HCT116 (cell line): Measurements from ENCODE around the gene FAM193B.

Source experiments
- ATF3 ChIP-seq: IDR thresholded peaks from 2 replicates; pipeline ENCODE4 v1.6.1; 2012
- ELF1 ChIP-seq: IDR thresholded peaks from 2 replicates; pipeline ENCODE4 v1.6.1; 2012; ENCODE audit warnings: low read depth, borderline replicate concordance
- EZH2 ChIP-seq: fragments of 200-600 bp; sonication (generic); IDR thresholded peaks from 2 replicates; pipeline ENCODE4 v1.6.1; 2017; ENCODE audit warnings: antibody characterized with exemption, mixed run types
- MAX ChIP-seq: IDR thresholded peaks from 2 replicates; pipeline ENCODE4 v1.6.1; 2012
- POLR2A ChIP-seq: IDR thresholded peaks from 2 replicates; pipeline ENCODE4 v1.7.0; 2011; ENCODE audit warnings: borderline replicate concordance; ENCODE audit not compliant: insufficient read depth, insufficient read length; ENCODE audit errors: extremely low read depth
- POLR2AphosphoS5 ChIP-seq: IDR thresholded peaks from 2 replicates; pipeline ENCODE4 v1.6.1; 2011; ENCODE audit warnings: mild to moderate bottlenecking, low read depth, low read length, moderate library complexity
- RAD21 ChIP-seq: IDR thresholded peaks from 2 replicates; pipeline ENCODE4 v1.6.1; 2012; ENCODE audit warnings: low read depth, mild to moderate bottlenecking
- REST ChIP-seq: IDR thresholded peaks from 2 replicates; pipeline ENCODE4 v1.6.1; 2012; ENCODE audit warnings: low read depth
- SIN3A ChIP-seq: IDR thresholded peaks from 2 replicates; pipeline ENCODE4 v1.6.1; 2012; ENCODE audit warnings: low read depth
- ZBTB33 ChIP-seq: IDR thresholded peaks from 2 replicates; pipeline ENCODE4 v1.6.1; 2011; ENCODE audit warnings: mild to moderate bottlenecking, low read length, moderate library complexity; ENCODE audit not compliant: insufficient replicate concordance; ENCODE audit errors: extremely low read depth
- ZFX ChIP-seq: fragments of 450-650 bp; IDR thresholded peaks from 2 replicates; pipeline ENCODE4 v1.6.1; 2017
- ZNF274 ChIP-seq: fragments of 200-500 bp; sonication (Bioruptor generic); IDR thresholded peaks from 2 replicates; pipeline ENCODE4 v1.6.1; 2014; ENCODE audit warnings: mild to moderate bottlenecking, low read depth, low read length, inconsistent platforms
- TF ChIP-seq, protein P1 (sequence below), 3 experiments: fragments of 200-600 bp in 1 of 3; sonication (generic) in 1 of 3; IDR thresholded peaks in 2 of 3; conservative IDR thresholded peaks in 1 of 3; 2 replicates each; pipeline ENCODE4 v1.5.1; 2012 to 2017; ENCODE audit warnings: low read depth in 2 of 3, low read length in 2 of 3, antibody characterized with exemption in 1 of 3, borderline replicate concordance in 1 of 3, control low read depth in 1 of 3, mild to moderate bottlenecking in 1 of 3, mixed read lengths in 1 of 3, mixed run types in 1 of 3, moderate library complexity in 1 of 3; ENCODE audit not compliant: insufficient read depth in 1 of 3

DNA sequence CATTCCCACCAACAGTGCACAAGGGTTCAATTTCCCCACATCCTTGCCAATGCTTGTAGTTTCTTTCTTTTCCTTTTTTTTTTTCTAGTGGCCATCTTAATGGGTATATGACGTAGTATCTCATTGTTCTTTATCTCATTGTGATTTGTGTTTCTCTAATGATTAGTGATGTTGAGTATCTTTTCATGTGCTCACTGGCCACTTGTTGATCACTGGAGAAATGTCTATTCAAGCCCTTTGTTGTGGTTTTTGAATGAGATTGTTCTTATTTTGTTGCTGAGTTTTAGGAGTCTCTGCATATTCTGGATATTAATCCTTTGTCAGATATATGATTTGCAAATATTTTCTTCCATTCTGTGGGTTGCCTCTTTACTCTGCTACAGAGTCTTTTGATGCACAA lies 36.0 kb upstream of the FAM193B start:
- no peak for TF ChIP-seq POLR2A
- TF ChIP-seq, protein P1, sequence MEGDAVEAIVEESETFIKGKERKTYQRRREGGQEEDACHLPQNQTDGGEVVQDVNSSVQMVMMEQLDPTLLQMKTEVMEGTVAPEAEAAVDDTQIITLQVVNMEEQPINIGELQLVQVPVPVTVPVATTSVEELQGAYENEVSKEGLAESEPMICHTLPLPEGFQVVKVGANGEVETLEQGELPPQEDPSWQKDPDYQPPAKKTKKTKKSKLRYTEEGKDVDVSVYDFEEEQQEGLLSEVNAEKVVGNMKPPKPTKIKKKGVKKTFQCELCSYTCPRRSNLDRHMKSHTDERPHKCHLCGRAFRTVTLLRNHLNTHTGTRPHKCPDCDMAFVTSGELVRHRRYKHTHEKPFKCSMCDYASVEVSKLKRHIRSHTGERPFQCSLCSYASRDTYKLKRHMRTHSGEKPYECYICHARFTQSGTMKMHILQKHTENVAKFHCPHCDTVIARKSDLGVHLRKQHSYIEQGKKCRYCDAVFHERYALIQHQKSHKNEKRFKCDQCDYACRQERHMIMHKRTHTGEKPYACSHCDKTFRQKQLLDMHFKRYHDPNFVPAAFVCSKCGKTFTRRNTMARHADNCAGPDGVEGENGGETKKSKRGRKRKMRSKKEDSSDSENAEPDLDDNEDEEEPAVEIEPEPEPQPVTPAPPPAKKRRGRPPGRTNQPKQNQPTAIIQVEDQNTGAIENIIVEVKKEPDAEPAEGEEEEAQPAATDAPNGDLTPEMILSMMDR (IDR thresholded peaks at IDR 0.05 in 2 of 3, conservative IDR thresholded peaks at IDR 0.05 in 1 of 3; ENCODE audit: borderline replicate concordance in 1 of 3, insufficient read depth in 1 of 3, low read depth in 2 of 3, low read length in 2 of 3), result no peak
- TF ChIP-seq ELF1, result no peak
- no peak for TF ChIP-seq EZH2
- no peak for TF ChIP-seq MAX
- TF ChIP-seq POLR2AphosphoS5, result no peak
- no peak for TF ChIP-seq SIN3A
- TF ChIP-seq ZFX, result no peak
- TF ChIP-seq ZNF274, result no peak
- TF ChIP-seq RAD21, result no peak
- no peak for TF ChIP-seq REST
- no peak for TF ChIP-seq ZBTB33
- no peak for TF ChIP-seq ATF3
